GM18867 (cell line): ENCODE results near the gene R3HDM4.
"Not testable (repeated sequence)": the region's sequence is repeated elsewhere in the genome, so short reads cannot be mapped to it uniquely, and the experiment has no call there.

Experiments
- ATAC-seq: cut with Tn5 transposase; IDR thresholded peaks from one replicate; pipeline ENCODE4 v1.9.1; 2021; ENCODE audit warnings: mild to moderate bottlenecking, moderate library complexity; ENCODE audit not compliant: unreplicated experiment

R3HDM4 gene

GRCh38 chr19:877992-878660 is 34.9 kb downstream of the R3HDM4 start:
- ATAC-seq, result not testable (repeated sequence)

GRCh38 chr19:876780-877314 is 36.2 kb downstream of the R3HDM4 start:
- ATAC-seq, result no peak

GRCh38 chr19:876089-876488 is 36.9 kb downstream of the R3HDM4 start:
- ATAC-seq, result no peak

GRCh38 chr19:875265-875879 is 37.6 kb downstream of the R3HDM4 start:
- no peak for ATAC-seq

- peak; percentile 5 for ATAC-seq
Measured at GRCh38 chr19:873561-874041, 39.4 kb downstream of the R3HDM4 start.

- peak; percentile 39 for ATAC-seq
Measured at GRCh38 chr19:873084-873483, 39.9 kb downstream of the R3HDM4 start.

- ATAC-seq, result peak; percentile 49
Measured at GRCh38 chr19:872266-872951, 40.6 kb downstream of the R3HDM4 start.

GRCh38 chr19:871446-872265 is 41.4 kb downstream of the R3HDM4 start:
- ATAC-seq, result no peak

GRCh38 chr19:870963-871401 is 42.0 kb downstream of the R3HDM4 start:
- no peak for ATAC-seq

- no peak for ATAC-seq
Measured at GRCh38 chr19:870314-870713, 42.7 kb downstream of the R3HDM4 start.

GRCh38 chr19:869245-870177 is 43.5 kb downstream of the R3HDM4 start:
- ATAC-seq, result no peak

- no peak for ATAC-seq
Measured at GRCh38 chr19:868458-869244, 44.4 kb downstream of the R3HDM4 start.

GRCh38 chr19:867855-868457 is 45.1 kb downstream of the R3HDM4 start:
- no peak for ATAC-seq

- no peak for ATAC-seq
Measured at GRCh38 chr19:867301-867793, 45.7 kb downstream of the R3HDM4 start.

GRCh38 chr19:866769-867300 is 46.2 kb downstream of the R3HDM4 start:
- ATAC-seq, result no peak

GRCh38 chr19:863315-863620 is 49.8 kb downstream of the R3HDM4 start:
- ATAC-seq, result no peak

GRCh38 chr19:862581-863314 is 50.3 kb downstream of the R3HDM4 start:
- ATAC-seq, result no peak
